GM18502 (cell line): ENCODE measurements around the gene MAP1LC3A.

Experiments used
- ATAC-seq: cut with Tn5 transposase; IDR thresholded peaks from one replicate; pipeline ENCODE4 v1.9.1; 2021; ENCODE audit warnings: mild to moderate bottlenecking; ENCODE audit not compliant: unreplicated experiment, poor library complexity

MAP1LC3A gene

DNA sequence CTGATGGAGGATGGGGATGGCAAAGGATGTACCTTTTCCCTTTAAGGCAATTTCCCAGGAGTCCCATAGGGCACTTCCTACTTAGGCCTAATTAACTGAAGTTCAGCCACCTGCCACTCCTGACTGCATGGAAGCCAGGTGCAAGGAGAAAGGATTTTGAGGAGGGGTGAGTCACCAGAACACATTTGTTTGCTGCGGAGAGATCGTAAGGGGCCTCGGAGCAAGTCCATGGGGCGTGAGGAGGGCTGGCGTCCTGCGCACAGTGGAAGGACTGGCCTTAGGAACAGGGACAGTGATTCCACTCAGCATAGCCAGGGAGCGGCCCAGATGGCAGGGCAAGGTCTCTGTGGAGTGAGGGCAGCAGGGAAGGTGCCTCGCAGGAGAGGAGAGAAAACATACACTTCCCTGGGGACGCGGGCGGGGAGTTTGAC, 11.8 kb upstream of the MAP1LC3A start:
- ATAC-seq, result no peak

DNA sequence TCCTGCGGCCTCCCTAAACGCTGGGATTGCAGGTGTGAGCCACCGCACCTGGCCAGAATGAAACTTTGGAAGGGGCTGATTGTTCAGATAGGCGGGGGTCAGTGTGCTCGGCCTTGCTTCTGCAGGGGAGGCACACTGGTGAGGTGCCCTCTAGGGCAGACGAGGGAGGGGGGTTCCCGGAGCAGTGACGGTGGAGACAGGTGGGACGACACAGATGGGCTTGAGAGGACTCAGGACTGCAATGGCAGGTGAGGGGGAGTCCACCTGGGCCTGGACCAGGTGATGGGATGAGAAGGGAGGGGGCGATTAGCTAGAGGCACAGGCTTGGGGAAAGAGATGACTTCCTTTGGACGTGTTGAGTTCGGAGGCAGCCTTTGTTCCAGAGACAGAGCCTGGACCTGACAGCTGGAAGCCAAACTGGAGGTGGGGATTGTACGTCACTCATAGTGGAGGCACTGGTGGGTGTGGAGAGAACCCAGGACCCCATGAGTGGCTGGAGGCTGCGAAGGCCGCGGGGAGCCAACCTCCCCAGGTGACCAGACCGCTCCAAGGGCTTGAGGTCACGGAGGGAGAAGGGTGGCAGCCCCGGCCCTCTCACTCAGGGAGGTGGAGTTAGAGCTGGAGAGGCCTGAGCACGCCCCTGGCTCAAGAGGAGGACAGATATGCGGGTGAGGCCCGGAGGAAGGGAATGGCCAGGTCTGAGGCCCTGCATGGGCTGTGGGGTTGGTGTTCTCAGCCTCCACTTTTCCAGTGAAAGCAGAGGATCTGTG, 10.5 kb upstream of the MAP1LC3A start:
- ATAC-seq, result no peak

GRCh38 chr20:34549291-34549928, 9.1 kb upstream of the MAP1LC3A start:
- ATAC-seq, result no peak

- no peak for ATAC-seq
Measured at GRCh38 chr20:34549929-34550305, 8.6 kb upstream of the MAP1LC3A start.

DNA sequence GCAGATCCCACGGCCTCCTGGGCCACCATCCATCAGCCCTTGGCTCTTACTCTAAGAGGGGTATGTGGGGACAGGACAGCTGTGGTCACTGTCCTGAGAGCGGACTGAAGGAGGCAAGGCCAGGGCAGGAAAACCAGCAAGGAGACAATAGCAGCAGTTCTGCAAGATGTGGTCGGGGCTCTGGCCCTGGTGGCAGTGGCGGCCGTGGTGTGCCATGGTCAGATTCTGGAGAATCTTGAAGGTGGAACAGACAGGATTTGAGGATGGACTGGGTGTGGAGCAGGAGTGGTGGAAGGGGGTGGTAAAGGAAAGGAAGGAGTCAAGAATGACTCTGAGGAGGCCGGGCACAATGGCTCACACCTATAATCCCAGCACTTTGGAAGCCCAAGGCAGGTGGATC, 5.9 kb upstream of the MAP1LC3A start:
- ATAC-seq, result no peak

DNA sequence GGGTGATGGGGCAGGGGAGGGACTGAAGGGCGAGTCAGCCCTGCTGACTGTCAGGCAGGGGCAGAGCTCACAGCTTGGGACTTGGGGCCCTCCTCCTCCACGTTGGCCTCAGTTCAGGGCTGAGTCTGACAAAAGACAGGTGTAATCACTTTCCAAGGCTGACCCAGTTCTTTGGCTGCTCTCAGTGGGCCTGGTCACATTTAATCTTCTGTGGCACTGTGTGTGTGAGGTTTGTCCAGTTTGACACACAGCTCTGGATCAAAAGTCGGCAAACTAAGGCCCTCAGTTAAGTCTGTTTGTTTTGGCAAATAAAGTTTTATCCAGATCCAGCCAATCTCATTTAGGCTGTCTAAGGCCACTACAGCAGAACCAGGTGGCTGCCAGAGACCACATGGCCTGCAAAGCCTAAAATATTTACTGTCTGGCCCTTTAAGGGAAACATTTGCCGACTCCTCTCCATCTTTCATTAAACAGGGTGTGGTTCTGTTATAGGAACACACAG, 5.1 kb upstream of the MAP1LC3A start:
- ATAC-seq, result no peak

- ATAC-seq, result no peak
Measured at GRCh38 chr20:34557936-34558319, 590 bp upstream of the MAP1LC3A start.

DNA sequence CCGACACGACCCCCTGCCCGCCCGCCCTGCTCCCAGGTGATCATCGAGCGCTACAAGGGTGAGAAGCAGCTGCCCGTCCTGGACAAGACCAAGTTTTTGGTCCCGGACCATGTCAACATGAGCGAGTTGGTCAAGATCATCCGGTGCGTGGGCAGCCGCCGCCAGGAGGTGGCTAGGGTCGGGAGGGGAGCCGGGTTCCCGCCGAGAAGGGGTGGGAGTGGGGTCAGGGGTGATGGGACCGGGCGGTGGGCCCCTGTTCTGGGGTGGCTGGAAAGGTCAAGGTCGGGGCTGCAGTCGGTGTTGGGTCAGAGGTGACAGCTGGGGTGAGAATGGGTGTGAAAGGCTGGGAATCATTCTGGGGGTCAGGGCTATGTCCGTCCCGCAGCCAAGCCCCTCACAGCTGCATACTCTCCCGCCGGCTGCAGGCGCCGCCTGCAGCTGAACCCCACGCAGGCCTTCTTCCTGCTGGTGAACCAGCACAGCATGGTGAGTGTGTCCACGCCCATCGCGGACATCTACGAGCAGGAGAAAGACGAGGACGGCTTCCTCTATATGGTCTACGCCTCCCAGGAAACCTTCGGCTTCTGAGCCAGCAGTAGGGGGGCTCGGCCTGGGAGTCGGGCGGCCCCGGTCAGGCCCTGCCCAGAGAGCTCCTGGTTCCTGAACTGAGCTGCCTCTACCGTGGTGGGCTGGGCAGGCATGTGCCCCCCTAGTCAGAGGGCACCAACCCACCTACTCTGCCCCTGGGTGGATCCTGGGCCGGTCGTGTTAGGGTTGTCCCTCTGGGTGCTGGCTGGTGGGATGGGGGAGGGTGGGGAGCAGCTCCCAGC, 1.0 kb downstream of the MAP1LC3A start:
- ATAC-seq, result no peak

- no peak for ATAC-seq
Measured at GRCh38 chr20:34560141-34560523, 1.6 kb downstream of the MAP1LC3A start.

- ATAC-seq, result no peak
Measured at GRCh38 chr20:34560614-34561013, 2.1 kb downstream of the MAP1LC3A start.

DNA sequence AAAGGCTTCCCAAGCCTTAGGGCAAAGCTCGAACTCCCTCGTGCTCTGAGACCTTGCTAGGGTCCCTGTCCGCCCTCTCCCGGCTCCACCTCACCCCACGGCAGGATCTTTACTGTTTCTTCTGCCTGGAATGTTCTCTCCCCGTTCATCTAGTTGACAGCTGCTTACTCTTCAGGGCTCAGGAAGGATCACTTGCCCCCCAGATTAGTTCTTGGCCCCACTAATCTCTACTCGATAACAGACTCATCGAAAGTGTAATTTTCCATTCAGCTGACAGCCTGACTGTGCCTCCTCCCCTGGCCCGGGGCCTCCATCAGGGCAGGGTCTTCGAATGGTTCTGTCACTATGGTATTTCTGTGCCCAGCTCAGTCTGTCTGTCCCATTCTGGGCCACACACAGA, 3.1 kb downstream of the MAP1LC3A start:
- ATAC-seq, result no peak

- ATAC-seq, result no peak
Measured at GRCh38 chr20:34562641-34563040, 4.1 kb downstream of the MAP1LC3A start.

DNA sequence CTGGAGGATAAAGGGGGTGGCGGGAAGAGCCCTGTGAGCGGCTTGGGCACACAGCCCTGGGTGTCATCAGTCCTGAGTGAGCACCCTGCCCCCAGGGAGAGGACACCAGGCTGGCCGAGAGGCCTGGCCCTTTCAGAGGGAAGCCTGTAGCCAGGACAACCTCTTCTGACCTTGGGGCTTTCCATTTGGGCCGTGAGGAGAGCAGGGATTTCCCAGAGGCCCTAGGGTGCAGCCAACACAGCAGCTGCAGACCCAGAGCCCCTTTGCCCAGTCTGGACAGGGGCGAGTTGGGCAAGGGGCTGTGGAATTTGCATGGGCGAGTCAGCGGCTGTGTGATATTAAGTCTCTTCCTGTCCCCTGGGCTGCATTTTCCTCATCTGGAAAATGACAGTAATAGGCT, 6.3 kb downstream of the MAP1LC3A start:
- ATAC-seq, result no peak

DNA sequence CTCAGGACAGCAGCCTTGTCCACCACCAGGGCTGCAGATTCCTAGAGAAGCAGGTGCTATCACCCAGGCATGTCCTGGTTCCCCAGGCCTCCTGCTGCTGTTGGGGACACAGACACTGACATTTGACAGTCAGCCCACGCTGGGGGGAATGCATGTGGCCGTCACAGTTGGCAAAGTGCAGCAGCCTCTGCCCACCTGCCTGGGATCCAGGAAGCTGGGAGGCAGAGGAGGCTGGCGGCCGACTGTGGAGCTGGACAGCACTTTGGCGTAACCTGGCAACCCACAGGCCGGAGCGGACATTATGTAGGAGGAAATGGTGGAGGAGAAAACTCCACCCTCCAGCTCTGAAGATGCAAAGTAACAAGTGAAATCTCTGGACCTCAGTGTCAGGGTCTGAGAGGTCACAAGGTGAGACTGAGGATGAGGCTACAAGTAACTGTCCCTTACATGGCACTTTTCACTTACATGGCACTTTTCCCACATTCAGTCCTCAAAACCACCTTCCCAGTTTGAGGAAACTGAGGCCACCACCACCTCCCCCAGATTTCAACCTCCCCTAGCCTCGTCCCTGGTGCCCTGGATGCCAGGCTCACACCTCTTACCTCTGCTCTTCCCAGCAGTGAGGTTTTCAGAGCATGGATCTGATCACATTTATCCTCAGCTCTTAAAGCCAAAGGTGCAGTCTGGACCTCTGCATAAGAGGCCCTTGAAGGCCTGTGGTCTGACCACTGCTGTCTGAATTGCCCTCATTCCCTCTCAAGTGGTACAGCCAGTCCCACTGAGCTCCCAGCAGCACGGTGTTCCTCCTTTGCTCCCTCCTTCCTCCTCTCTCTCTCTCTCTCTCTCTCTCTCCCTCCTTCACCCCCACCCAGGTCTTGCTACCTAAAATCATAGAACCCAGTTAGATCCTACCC, 8.7 kb downstream of the MAP1LC3A start:
- ATAC-seq, result no peak

GRCh38 chr20:34567892-34568865, 9.7 kb downstream of the MAP1LC3A start:
- ATAC-seq, result no peak

DNA sequence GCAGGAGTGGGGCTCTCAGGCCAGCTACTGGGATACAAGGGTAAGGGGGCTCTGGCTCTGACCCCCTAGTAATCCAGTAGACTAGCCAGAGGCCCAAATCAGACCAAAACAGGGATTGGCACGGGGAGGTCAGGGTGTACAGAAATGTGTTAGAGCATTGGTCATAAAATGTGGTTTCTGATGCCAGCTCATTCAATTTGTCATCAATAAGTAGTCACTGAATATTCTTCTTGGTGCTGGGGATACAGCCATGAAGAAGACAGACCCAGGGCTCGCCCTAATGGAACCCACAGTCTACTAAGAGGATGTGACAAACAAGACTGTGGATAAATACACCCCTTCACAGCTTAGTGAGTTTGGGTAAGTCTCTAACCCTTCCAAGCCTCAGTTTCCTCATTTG, 11.1 kb downstream of the MAP1LC3A start:
- ATAC-seq, result no peak

GRCh38 chr20:34570859-34571306, 12.4 kb downstream of the MAP1LC3A start:
- no peak for ATAC-seq

GRCh38 chr20:34571753-34572152, 13.2 kb downstream of the MAP1LC3A start:
- ATAC-seq, result no peak
